ENCODE results near the gene PLEKHM3. TPM values are rescaled to one million over a fixed set of nuclear protein-coding genes. Genes with fewer than 3 reads are reported as not detected.

The PLEKHM3 gene
- total and polyA plus RNA-seq, 2 of the 13 experiments (the other 11 are each of a cell fraction or from before 2014, with no cell fraction given) = 4.5 to 4.7 TPM

- ATAC-seq (no peak), FAIRE-seq (no peak), DNase-seq (ENCODE audit: low spot score) (no peak)
- WGBS (ENCODE audit: low lambda C conversion rate) = 97% methylated on average over 4 of the region's 4 CpGs
- H3K27me3 ChIP-seq (ENCODE audit: control insufficient read depth in 1 of 2, insufficient read depth in 2 of 2, low read length in 2 of 2) = no peaks in the 10 kb centered on the region
- CTCF ChIA-PET (ENCODE audit: low intra/inter-chr PET ratio, low total read pairs) = no interaction called here
- no peak for TF ChIP-seq DBP (CRISPR knock-in tag; IDR thresholded peaks at IDR 0.05; ENCODE audit: not compliant biosample characterization)
- TF ChIP-seq ZNF121 (CRISPR knock-in tag; IDR thresholded peaks at IDR 0.05) = peak; percentile 76
- no peak for TF ChIP-seq MED8 (CRISPR knock-in tag; IDR thresholded peaks at IDR 0.05; ENCODE audit: insufficient replicate concordance)
- 0 out of 2 replicates have a peak, but pooled peaks have one; percentile 8 for TF ChIP-seq ARID4A (CRISPR knock-in tag; IDR thresholded peaks at IDR 0.05; ENCODE audit: borderline replicate concordance)
- no peak for TF ChIP-seq ZSCAN12 (CRISPR knock-in tag; IDR thresholded peaks at IDR 0.05)
- TF ChIP-seq NR0B2 (CRISPR knock-in tag; IDR thresholded peaks at IDR 0.05) = no peak
- H3K79me2 ChIP-seq (ENCODE audit: insufficient read depth, low read length) = no peaks in the 10 kb centered on the region
- BruUV-seq (replicated peaks) = no TSS peak
- no peak overlapping the region for H3K27ac ChIP-seq (ENCODE audit: extremely low read length, insufficient read depth, low read length)
- no peaks in the 10 kb centered on the region for H3K9me3 ChIP-seq (ENCODE audit: low read length)
- POLR2A ChIA-PET = interaction anchor here (0.8 to 5.9 kb wide), 5 partner anchors 8 to 92 kb away, joined by 3 to 75 read pairs (median 9); partner anchors contain the start of gene FZD5
- no peaks in the 10 kb centered on the region for H4K20me1 ChIP-seq (ENCODE audit: insufficient read depth, low read length)
- no peak overlapping the region for H2AFZ ChIP-seq (ENCODE audit: low read length)
- in situ Hi-C loops (cut with HindIII; ENCODE audit: extremely low pct_ligation_motif_present, low pct_unique_long_range_greater_than_20kb) = no loop called here
- no peak overlapping the region for H3K9ac ChIP-seq (ENCODE audit: insufficient read depth, low read depth, low read length)
- intact Hi-C loops (cut with micrococcal nuclease; ENCODE audit: unreplicated experiment) = no loop called here
- H3K4me2 ChIP-seq (ENCODE audit: low read depth, low read length) = no peak overlapping the region
- no peak overlapping the region for H3K4me3 ChIP-seq (replicated peaks in 1 of 3; ENCODE audit: insufficient read depth in 1 of 3, low read depth in 2 of 3, low read length in 3 of 3)
- peaks cover 89% of the 10 kb centered on the region for H3K4me1 ChIP-seq (ENCODE audit: insufficient read depth, low read length)
- H3K36me3 ChIP-seq (replicated peaks in 1 of 2; ENCODE audit: control insufficient read depth in 1 of 2, insufficient read depth in 2 of 2, low read length in 2 of 2) = no peaks in the 10 kb centered on the region
Measured at GRCh38 chr2:207778298-207778882, 246.9 kb downstream of the PLEKHM3 start.

All from HepG2 (cell line).